Occipital lobe (tissue), 2 donors: ENCODE measurements around the gene ARHGEF12. TPM values are rescaled to one million over a fixed set of nuclear protein-coding genes. Genes with fewer than 3 reads are reported as not detected.

Experiments used
- DNase-seq: peaks from one replicate; lab custom pipeline; 2025; lab: John Stamatoyannopoulos, UW
- total RNA-seq: library from RNA; depleted of rRNA; stranded (reverse); fragments of >200 nt; gene quantifications from one replicate; pipeline ENCODE4 v1.2.3, GENCODE V29; 2014

Gene ARHGEF12
- total RNA-seq, 1 donor from 2014 or later: 235 TPM

GRCh38 chr11:120514541-120515121 is 178.4 kb downstream of the ARHGEF12 start:
- DNase-seq: no peak

DNA sequence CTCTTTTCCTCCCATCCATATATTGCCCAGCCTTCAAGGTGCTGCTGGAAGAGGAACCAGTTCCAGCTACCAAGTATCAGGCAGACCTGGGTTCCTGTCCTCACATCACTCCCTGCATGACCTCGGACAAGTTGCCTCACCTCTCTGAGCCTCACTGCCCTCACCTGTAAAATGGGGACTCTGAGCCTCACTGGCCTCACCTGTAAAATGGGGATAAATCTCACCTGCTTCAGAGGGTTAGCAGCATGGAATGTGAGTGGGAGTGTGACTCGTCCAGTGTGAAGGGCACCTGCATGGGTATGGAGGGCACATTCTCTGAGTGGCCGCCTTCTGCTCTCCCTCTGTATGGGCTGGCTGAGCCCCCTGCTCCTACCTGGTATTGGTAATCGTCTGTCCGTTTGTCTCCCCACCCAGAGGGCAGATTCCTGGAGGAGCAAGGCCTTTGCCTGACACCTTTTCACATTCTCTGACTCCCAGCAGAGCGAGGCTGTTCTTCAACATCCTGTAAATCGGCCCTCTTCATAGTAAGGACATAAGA is 179.0 kb downstream of the ARHGEF12 start:
- no peak for DNase-seq

GRCh38 chr11:120516461-120517389 is 180.5 kb downstream of the ARHGEF12 start:
- no peak for DNase-seq

DNA sequence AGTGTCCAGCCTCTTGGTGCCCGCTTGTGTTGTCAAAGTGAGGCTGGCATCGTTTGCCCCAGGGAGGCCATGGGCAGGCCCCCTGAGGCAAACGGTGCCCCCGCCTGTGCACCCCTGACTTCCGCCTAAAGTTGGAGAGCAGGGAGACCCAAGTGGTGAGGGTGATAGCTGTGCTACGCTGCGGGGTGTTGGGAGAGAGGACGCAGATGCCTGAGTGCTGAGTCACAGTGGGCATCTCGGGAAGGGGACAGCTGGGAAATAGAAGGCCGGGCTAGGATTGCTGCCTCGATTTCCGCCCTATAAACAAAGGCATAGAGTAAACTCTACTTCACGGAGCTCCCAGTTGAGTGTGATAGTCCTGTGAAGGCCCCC is 181.2 kb downstream of the ARHGEF12 start:
- DNase-seq: no peak

DNA sequence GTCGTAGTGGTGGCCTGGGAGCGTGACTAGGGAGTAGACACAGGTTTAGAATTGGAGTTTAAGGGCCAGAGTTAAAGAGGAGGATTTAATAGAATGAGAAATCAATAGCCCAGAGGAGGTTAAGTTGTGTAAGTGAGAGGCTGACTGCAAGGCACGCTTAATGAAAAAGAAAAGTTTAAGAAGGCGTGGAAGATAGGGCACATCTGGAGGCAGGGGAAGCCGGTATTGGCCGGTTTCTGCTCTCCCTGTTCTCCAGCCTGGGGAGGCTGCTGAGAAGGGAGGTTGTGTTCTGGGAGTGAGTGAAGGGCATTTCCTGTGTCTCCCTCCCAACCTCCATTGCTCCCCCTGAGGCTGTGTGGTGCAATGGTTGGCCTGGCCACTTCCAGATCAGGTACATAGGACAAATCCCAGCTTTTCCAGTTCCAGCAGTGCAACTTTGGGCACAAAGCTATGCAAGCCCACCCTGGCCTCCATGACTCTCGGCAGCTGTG is 181.6 kb downstream of the ARHGEF12 start:
- DNase-seq: no peak

GRCh38 chr11:120518356-120518755 is 182.1 kb downstream of the ARHGEF12 start:
- no peak for DNase-seq

- no peak for DNase-seq
These were observed 183.3 kb downstream of the ARHGEF12 start for GRCh38 chr11:120519474-120519873.

GRCh38 chr11:120520091-120520822 is 184.0 kb downstream of the ARHGEF12 start:
- DNase-seq: no peak

GRCh38 chr11:120521176-120521575 is 185.0 kb downstream of the ARHGEF12 start:
- no peak for DNase-seq

DNA sequence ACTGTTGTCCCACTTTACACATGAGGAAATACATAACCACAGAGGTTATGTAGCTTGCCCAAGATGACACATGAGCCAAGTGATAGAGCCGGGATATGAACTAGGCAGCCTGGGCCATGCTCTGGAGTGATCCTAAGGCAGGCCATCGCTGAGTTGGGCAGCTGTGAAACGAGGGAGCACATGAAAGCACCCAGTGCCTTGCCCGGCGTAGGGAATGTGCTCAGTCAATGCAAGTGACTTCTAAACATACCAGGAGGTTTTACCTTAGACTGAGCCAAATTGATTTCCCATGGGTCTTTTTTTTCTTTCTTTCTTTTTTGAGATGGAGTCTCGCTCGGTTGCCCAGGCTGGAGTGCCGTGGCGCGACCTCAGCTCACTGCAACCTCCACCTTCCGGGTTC is 185.8 kb downstream of the ARHGEF12 start:
- no peak for DNase-seq

DNA sequence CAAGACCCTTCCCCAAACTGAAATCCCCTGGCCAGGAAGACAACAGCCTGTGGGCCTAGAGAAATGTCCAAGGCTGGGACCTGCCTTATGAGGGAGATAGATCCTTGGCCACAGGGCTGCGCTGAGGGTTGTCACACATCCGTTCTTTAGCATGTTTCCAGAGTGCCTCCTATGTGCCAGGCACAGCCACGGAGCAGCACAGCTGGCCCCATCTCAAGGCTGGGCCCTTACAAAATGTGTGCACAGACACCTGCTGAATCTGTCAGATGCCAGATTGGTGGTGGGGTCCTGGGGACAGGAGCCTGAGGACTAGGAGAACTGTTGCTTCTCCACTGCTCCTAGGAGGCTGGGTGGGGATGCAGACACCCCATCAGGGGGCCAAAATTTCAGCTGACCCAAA is 186.5 kb downstream of the ARHGEF12 start:
- no peak for DNase-seq

DNA sequence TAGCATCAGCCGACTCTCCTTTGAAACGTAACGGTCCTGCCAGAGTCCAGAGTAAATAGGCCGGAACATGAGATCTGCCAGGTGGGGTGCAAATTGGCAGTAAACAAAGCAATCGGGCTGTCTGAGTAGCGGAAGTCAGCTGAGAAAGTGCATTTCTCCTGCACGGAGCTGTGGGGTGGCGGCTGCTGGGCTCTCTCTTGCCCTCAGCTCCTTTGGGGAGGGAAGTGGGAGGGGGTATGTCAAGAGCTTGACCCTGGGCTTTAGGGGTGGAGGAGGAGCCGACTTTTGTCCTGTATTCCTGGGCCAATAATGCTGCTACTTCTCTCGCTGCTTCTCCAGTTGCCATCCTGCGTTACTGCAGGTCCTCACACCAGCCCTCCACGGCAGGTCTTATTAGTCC is 187.0 kb downstream of the ARHGEF12 start:
- DNase-seq: no peak

GRCh38 chr11:120524536-120525085 is 188.4 kb downstream of the ARHGEF12 start:
- no peak for DNase-seq

DNA sequence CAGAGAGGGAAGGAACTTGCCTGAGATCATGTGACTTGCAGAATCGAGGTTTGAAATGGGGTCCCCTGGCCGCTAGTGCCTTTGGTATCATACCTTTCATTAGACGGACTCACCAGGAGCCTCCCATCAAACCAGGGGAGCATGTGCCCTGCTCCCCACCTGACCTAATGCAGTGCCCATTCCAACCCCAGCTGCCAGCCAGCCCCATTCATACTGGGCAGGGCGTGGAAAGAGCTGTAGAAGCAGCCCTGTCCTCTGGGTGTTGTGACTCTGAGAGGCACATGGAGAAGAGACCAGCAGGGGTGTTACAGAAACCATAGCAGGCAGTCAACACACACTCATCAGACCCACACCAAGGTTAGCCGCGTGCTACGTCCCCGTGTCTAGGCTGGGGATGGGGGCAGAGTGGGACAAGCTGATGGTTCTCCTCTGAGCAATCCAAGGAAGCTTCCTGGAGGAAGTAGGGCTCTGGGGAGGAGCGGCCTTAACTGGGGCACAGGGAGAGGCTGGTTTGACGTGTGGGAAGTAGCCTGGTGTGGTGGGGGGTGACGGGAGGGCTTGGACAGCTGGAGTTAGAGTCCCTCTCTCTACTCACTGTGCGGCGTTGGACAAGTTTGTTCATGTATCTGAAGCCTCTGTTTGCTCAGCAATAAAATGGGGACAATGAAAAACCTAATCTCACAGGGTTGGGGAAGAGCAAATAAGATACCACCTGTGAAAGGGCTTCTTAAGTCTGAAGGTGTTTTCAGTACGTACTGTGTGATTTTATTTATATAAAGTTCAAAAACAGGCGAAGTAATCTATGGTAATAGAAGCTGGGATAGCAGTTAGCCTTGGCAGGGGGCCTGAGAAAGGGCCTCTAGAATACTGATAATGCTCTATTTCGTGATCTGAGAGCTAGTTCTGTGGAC is 189.3 kb downstream of the ARHGEF12 start:
- DNase-seq: no peak

DNA sequence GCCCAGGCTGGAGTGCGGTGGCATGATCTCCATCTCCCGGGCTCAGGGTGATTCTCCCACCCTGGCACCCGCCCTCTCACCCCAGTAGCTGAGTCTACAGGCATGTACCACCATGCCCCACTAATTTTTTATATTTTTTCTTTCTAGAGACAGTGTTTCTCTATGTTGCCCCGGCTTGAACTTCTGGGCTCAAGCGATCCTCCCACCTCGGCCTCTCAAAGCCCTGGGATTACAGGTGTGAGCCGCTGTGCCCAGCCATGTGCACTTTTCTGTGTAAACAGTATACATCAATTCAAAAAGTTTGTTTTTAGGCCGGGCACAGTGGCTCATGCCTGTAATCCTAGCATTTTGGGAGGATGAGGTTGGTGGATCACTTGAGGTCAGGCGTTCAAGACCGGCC is 190.0 kb downstream of the ARHGEF12 start:
- DNase-seq: no peak

GRCh38 chr11:120527111-120527761 is 191.0 kb downstream of the ARHGEF12 start:
- no peak for DNase-seq

DNA sequence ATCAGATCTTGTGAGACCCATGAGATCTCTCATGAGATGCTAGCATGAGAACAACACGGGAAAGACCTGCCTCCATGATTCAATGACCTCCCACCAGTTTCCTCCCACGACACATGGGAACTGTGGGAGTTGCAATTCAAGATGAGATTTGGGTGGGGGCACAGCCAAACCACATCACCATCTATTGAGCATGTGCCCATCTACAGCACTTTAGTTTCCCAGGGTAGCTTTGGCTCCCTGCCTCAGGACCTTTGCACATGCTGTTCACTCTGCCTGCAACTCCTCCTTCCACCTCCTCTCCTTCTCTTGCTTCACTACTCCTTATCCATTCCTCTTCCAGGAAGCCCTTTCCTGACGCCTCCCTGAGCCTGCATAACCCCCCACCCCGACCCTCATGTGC is 192.5 kb downstream of the ARHGEF12 start:
- DNase-seq: no peak

DNA sequence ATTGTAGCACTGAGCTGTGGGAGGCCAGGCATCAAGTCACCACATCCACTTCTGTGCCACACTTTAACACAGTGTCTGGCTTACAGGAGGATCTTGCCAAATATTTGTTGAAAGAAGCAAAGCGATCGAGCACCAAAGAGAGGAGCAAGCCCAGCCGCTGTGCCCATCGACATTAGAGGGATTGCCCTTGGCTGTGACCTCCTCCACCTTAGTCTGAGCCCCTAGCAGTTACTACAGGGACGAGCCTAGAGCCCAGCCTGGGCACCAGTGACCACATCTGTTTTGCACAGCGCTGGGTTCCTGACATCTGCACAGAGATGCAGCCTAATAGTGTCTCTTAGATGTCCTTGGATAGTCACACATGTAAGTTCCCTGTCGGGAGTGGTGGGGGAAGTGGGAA is 193.0 kb downstream of the ARHGEF12 start:
- DNase-seq: no peak

DNA sequence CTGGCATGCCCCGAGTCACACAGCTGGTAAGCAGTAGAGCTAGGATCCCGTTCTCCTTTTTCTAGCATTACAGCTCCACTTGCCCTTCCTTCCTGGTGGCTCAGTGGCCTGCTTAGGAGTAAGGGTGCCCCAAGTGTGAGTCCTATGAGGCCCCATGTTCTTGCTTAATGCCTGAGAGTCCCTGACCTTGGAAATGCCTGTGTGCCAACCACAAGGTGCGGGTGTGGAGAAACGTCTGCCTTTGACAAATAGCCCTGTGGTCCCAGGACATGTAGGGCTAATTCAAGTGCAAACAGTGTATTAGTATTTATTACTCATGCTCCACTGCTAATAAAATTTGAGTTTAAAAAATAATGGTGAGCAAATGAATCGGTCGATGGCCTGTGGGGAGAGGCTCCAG is 193.7 kb downstream of the ARHGEF12 start:
- DNase-seq: no peak
